K562 (cell line): Measurements from ENCODE around the gene SLC29A3.

Source experiments
- CBX2 ChIP-seq: fragments of 200-600 bp; sonication (generic); IDR thresholded peaks from one replicate; pipeline ENCODE4 v1.6.1; 2012; ENCODE audit warnings: mild to moderate bottlenecking, low read length, inconsistent platforms; ENCODE audit not compliant: insufficient read depth, poor library complexity, severe bottlenecking
- CTBP1 ChIP-seq: fragments of 450-650 bp; IDR thresholded peaks from 2 replicates; pipeline ENCODE4 v1.6.1; 2016; ENCODE audit warnings: borderline replicate concordance
- SP2 ChIP-seq: IDR thresholded peaks from 2 replicates; pipeline ENCODE4 v1.6.1; 2011; ENCODE audit warnings: mild to moderate bottlenecking, low read depth, low read length, moderate library complexity; ENCODE audit not compliant: poor library complexity, severe bottlenecking; ENCODE audit errors: extremely low read depth
- ZBTB43 ChIP-seq: sonication (generic); formaldehyde crosslinking; IDR thresholded peaks from 2 replicates; pipeline ENCODE4 v1.8.0; 2023; ENCODE audit warnings: mild to moderate bottlenecking, missing genetic modification reagents
- TF ChIP-seq, protein P1 (sequence below), 3 experiments: IDR thresholded peaks in 2 of 3; conservative IDR thresholded peaks in 1 of 3; 2 replicates each; pipeline ENCODE4 v1.5.1; 2011 to 2012; ENCODE audit warnings: low read length in 3 of 3, mild to moderate bottlenecking in 3 of 3, control low read depth in 2 of 3, improper control_type of control experiment in 1 of 3, inconsistent platforms in 1 of 3, low read depth in 1 of 3, mixed read lengths in 1 of 3, moderate library complexity in 1 of 3; ENCODE audit not compliant: insufficient read depth in 2 of 3

GRCh38 chr10:71359364-71360046 is 40.4 kb downstream of the SLC29A3 start:
- TF ChIP-seq ZBTB43 (CRISPR knock-in tag) (no peak), CBX2 (no peak), CTBP1 (peak; percentile 38; the same call in 1 of the 2 replicates), SP2 (no peak)
- TF ChIP-seq, protein P1, sequence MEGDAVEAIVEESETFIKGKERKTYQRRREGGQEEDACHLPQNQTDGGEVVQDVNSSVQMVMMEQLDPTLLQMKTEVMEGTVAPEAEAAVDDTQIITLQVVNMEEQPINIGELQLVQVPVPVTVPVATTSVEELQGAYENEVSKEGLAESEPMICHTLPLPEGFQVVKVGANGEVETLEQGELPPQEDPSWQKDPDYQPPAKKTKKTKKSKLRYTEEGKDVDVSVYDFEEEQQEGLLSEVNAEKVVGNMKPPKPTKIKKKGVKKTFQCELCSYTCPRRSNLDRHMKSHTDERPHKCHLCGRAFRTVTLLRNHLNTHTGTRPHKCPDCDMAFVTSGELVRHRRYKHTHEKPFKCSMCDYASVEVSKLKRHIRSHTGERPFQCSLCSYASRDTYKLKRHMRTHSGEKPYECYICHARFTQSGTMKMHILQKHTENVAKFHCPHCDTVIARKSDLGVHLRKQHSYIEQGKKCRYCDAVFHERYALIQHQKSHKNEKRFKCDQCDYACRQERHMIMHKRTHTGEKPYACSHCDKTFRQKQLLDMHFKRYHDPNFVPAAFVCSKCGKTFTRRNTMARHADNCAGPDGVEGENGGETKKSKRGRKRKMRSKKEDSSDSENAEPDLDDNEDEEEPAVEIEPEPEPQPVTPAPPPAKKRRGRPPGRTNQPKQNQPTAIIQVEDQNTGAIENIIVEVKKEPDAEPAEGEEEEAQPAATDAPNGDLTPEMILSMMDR (IDR thresholded peaks at IDR 0.05 in 2 of 3, conservative IDR thresholded peaks at IDR 0.05 in 1 of 3; ENCODE audit: insufficient read depth in 2 of 3, low read depth in 1 of 3, low read length in 3 of 3), result no peak
